HFFc6 (cell line): ENCODE measurements around the gene CELF5. TPM values are rescaled to one million over a fixed set of nuclear protein-coding genes. Genes with fewer than 3 reads are reported as not detected.
A peak's percentile ranks its signal among the peaks of the same experiment; 100 is the strongest.
"Not testable (repeated sequence)": the region's sequence is repeated elsewhere in the genome, so short reads cannot be mapped to it uniquely, and the experiment has no call there.

Experiments used
- DNase-seq: peaks from one replicate; pipeline ENCODE4 v3.0.0-alpha.2; 2018
- H3K27ac Mint-ChIP-seq: 2 replicates; pipeline ENCODE4 v1.8.0; 2020; ENCODE audit warnings: mild to moderate bottlenecking, mixed read lengths
- H3K27me3 Mint-ChIP-seq: 2 replicates; pipeline ENCODE4 v1.8.0; 2021; ENCODE audit warnings: mild to moderate bottlenecking, moderate library complexity, mixed read lengths; ENCODE audit not compliant: insufficient read depth
- H3K36me3 Mint-ChIP-seq: 2 replicates; pipeline ENCODE4 v1.8.0; 2021; ENCODE audit warnings: low read depth, mixed read lengths
- H3K4me1 Mint-ChIP-seq: 2 replicates; pipeline ENCODE4 v1.8.0; 2020; ENCODE audit warnings: low read depth, mixed read lengths
- H3K4me3 Mint-ChIP-seq: 2 replicates; pipeline ENCODE4 v1.8.0; 2020; ENCODE audit warnings: mild to moderate bottlenecking, moderate library complexity, mixed read lengths
- H3K9me3 Mint-ChIP-seq: 2 replicates; pipeline ENCODE4 v1.8.0; 2020; ENCODE audit warnings: mild to moderate bottlenecking, mixed read lengths
- total RNA-seq, 6 experiments: library from RNA; stranded (reverse); fragmentation: NEBNext Ultra II Directional; extraction: Animal tissue kit (Norgen Biotek cat#: 25700); gene quantifications; 2 replicates in 1 of 6; 3 replicates in 5 of 6; pipeline ENCODE4 v1.2.3, GENCODE V29; 2021
- TF ChIP-seq, protein P1 (sequence below): fragments of 200-600 bp; sonication (generic); IDR thresholded peaks from 2 replicates; pipeline ENCODE4 v1.5.0; 2021; ENCODE audit warnings: antibody characterized with exemption, mild to moderate bottlenecking

CELF5 gene
- total RNA-seq, 6 experiments from 2014 or later, result 0.20 to 0.46 (median 0.30) TPM; not detected in 3

DNA sequence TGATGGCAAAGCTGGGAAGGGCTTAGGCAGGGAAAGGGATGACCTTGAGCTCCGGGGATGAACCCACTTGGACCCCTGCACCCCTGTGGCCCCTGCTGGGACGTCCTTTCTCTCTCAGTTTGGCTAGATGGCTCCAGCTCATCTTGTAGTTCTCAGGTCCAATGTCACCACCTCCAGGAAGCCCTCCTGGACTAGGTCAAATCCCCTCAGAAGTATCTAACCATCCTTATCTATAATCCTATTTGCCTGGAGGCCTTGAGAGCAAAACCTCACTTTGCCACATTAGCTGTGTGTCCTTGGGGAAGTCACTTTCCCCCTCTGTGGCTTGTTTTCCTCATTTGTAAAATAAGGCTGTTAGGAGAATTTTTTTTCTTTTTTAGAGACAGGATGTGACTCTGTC, 99.2 kb downstream of the CELF5 start:
- Mint-ChIP-seq H3K27me3 (peaks cover 14% of the 10 kb centered on the region), H3K36me3 (no peaks in the 10 kb centered on the region), H3K9me3 (no peaks in the 10 kb centered on the region), H3K4me1 (peaks cover 9% of the 10 kb centered on the region), H3K4me3 (no peak overlapping the region), H3K27ac (no peak overlapping the region)
- no peak for DNase-seq
- TF ChIP-seq, protein P1, sequence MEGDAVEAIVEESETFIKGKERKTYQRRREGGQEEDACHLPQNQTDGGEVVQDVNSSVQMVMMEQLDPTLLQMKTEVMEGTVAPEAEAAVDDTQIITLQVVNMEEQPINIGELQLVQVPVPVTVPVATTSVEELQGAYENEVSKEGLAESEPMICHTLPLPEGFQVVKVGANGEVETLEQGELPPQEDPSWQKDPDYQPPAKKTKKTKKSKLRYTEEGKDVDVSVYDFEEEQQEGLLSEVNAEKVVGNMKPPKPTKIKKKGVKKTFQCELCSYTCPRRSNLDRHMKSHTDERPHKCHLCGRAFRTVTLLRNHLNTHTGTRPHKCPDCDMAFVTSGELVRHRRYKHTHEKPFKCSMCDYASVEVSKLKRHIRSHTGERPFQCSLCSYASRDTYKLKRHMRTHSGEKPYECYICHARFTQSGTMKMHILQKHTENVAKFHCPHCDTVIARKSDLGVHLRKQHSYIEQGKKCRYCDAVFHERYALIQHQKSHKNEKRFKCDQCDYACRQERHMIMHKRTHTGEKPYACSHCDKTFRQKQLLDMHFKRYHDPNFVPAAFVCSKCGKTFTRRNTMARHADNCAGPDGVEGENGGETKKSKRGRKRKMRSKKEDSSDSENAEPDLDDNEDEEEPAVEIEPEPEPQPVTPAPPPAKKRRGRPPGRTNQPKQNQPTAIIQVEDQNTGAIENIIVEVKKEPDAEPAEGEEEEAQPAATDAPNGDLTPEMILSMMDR, result no peak

DNA sequence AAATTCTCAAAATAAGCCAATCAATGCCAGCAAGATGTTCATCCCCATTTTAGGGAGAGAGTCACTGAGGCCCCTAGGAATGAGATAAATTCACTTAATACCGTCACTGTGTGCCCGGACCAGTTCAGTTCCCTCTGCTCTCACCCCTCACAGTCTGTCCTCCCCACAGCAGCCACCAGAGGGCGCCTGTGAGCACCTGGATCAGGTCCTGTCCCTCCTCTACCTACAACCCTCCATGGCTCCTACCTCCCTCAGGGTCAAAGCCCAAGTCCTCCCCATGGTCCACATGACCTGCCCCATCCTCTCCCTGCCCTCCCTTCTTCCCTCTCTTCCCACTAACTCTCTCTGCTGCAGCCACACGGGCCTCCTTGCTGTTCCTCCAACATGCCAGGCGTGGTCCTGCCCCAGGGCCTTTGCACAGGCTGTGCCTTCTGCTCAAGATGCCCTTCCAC, 100.0 kb downstream of the CELF5 start:
- no peaks in the 10 kb centered on the region for H3K36me3 Mint-ChIP-seq
- no peak overlapping the region for H3K27ac Mint-ChIP-seq
- no peak for DNase-seq
- no peaks in the 10 kb centered on the region for H3K9me3 Mint-ChIP-seq
- TF ChIP-seq, protein P1, result peak; percentile 88
- H3K4me1 Mint-ChIP-seq, result peaks cover 7% of the 10 kb centered on the region
- H3K27me3 Mint-ChIP-seq, result peaks cover 17% of the 10 kb centered on the region
- no peak overlapping the region for H3K4me3 Mint-ChIP-seq

DNA sequence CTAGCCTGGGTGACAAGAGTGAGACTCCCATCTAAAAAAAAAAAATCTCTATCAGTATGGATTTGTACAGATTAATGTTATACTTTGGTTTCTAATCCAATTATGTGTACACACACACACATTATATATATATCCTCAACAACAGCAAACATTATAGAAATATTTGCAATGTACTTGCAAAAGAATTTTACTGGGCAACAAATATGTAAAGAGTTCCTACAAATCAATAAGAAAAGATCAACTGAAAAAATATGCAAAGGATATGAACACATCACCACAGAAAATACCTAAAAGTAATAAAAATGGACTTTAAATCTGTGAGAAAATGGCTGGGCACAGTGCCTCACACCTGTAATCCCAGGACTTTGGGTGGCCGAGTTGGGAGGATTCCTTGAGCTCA, 101.0 kb downstream of the CELF5 start:
- no peak overlapping the region for H3K4me3 Mint-ChIP-seq
- H3K36me3 Mint-ChIP-seq, result no peaks in the 10 kb centered on the region
- TF ChIP-seq, protein P1, result no peak
- H3K27ac Mint-ChIP-seq, result no peak overlapping the region
- no peaks in the 10 kb centered on the region for H3K9me3 Mint-ChIP-seq
- no peak for DNase-seq
- H3K4me1 Mint-ChIP-seq, result no peaks in the 10 kb centered on the region
- peaks cover 17% of the 10 kb centered on the region for H3K27me3 Mint-ChIP-seq

DNA sequence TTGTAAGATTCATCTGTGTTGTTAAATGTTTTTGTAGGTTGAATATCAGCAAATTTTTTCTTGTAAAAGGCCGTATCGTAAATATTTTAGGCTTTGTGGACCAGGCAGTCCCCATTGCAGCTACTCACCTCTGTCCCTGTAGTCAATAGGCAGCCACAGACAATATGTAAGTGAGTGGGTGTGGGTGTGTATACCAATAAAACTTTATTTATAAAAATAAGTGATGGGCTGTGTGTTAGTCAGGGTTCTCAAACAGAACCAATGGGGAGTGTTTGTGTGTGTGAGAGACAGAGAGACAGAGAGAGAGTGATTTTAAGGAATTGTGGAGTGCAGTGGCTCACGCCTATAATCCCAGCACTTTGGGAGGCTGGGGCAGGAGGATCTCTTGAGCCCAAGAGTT, 104.3 kb downstream of the CELF5 start:
- DNase-seq, result no peak
- TF ChIP-seq, protein P1, result no peak
- H3K9me3 Mint-ChIP-seq, result no peaks in the 10 kb centered on the region
- peaks cover 13% of the 10 kb centered on the region for H3K27me3 Mint-ChIP-seq
- H3K4me3 Mint-ChIP-seq, result no peak overlapping the region
- no peaks in the 10 kb centered on the region for H3K36me3 Mint-ChIP-seq
- H3K4me1 Mint-ChIP-seq, result no peaks in the 10 kb centered on the region; the same call in 1 of the 2 replicates
- no peak overlapping the region for H3K27ac Mint-ChIP-seq

DNA sequence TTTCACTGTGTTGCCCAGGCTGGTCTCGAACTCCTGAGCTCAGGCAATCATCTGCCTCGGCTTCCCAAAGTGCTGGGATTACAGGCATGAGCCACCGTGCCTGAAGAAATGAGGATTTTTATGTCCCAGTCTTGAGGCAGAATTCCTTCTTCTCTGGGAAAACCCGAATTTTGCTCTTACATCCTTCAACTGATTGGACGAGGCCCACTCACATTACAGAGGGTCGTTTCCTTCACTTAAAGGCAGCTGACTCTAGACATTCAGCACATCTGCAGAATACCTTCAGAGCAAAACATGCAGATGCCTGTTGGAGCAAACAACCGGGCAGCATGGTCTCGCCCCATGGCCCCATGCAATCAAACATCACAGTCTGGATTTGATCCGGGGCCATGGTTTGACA, 105.6 kb downstream of the CELF5 start:
- no peak for DNase-seq
- H3K27me3 Mint-ChIP-seq, result peaks cover 10% of the 10 kb centered on the region
- no peaks in the 10 kb centered on the region for H3K9me3 Mint-ChIP-seq
- H3K4me1 Mint-ChIP-seq, result peaks cover 7% of the 10 kb centered on the region
- TF ChIP-seq, protein P1, result no peak
- no peaks in the 10 kb centered on the region for H3K36me3 Mint-ChIP-seq
- no peak overlapping the region for H3K4me3 Mint-ChIP-seq
- no peak overlapping the region for H3K27ac Mint-ChIP-seq

DNA sequence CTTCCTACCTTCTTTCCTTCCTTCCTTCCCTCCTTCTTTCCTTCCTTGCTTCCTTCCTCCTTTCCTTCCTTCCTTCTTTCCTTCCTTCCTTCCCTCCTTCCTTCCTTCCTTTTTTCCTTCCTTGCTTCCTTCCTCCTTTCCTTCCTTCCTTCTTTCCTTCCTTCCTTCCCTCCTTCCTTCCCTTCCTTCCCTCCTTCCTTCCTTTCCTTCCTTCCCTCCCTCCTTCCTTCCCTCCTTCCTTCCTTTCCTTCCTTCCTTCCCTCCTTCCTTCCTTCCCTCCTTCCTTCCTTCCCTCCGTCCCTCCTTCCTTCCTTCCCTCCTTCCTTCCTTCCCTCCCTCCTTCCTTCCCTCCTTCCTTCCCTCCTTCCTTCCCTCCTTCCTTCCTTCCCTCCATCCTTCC, 107.8 kb downstream of the CELF5 start:
- H3K9me3 Mint-ChIP-seq, H3K27ac Mint-ChIP-seq, H3K4me3 Mint-ChIP-seq, H3K27me3 Mint-ChIP-seq, H3K36me3 Mint-ChIP-seq, DNase-seq: not testable (repeated sequence)
- H3K4me1 Mint-ChIP-seq, result peaks cover 29% of the 10 kb centered on the region
